ENCODE measurements around the gene LRRC41.
A peak's percentile ranks its signal among the peaks of the same experiment; 100 is the strongest.

DNA sequence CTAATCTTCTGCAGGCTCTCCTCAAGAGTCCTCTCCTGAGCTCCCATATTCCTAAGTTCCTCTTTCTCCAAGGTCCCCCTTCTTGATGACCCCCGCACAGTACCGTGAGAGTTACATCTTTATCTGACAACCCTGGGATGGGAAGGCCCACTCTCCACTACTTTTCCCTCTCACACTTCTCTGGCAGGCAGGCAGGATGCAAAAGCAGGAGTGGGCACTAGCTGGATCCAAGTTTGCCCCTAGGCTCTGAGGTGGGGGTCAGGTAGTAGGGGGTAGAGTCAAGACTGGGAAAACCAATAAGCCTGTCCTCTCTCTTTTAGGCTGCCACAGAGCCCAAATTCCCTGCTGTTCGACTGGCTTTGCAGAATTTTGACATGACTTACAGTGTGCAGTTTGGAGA is 41.1 kb upstream of the LRRC41 start:
- TF ChIP-seq, protein P1, sequence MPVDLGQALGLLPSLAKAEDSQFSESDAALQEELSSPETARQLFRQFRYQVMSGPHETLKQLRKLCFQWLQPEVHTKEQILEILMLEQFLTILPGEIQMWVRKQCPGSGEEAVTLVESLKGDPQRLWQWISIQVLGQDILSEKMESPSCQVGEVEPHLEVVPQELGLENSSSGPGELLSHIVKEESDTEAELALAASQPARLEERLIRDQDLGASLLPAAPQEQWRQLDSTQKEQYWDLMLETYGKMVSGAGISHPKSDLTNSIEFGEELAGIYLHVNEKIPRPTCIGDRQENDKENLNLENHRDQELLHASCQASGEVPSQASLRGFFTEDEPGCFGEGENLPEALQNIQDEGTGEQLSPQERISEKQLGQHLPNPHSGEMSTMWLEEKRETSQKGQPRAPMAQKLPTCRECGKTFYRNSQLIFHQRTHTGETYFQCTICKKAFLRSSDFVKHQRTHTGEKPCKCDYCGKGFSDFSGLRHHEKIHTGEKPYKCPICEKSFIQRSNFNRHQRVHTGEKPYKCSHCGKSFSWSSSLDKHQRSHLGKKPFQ (tag by site-specific recombination; IDR thresholded peaks at IDR 0.05), result no peak
- no peak for TF ChIP-seq ZBTB1 (tag by site-specific recombination; IDR thresholded peaks at IDR 0.05)
- TF ChIP-seq, protein P2, sequence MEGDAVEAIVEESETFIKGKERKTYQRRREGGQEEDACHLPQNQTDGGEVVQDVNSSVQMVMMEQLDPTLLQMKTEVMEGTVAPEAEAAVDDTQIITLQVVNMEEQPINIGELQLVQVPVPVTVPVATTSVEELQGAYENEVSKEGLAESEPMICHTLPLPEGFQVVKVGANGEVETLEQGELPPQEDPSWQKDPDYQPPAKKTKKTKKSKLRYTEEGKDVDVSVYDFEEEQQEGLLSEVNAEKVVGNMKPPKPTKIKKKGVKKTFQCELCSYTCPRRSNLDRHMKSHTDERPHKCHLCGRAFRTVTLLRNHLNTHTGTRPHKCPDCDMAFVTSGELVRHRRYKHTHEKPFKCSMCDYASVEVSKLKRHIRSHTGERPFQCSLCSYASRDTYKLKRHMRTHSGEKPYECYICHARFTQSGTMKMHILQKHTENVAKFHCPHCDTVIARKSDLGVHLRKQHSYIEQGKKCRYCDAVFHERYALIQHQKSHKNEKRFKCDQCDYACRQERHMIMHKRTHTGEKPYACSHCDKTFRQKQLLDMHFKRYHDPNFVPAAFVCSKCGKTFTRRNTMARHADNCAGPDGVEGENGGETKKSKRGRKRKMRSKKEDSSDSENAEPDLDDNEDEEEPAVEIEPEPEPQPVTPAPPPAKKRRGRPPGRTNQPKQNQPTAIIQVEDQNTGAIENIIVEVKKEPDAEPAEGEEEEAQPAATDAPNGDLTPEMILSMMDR (tag by site-specific recombination; IDR thresholded peaks at IDR 0.05), result no peak
- TF ChIP-seq ZNF24 (tag by site-specific recombination; IDR thresholded peaks at IDR 0.05), result no peak
- no peak for TF ChIP-seq ZFP41 (tag by site-specific recombination; IDR thresholded peaks at IDR 0.05; ENCODE audit: borderline replicate concordance)
- TF ChIP-seq, protein P3, sequence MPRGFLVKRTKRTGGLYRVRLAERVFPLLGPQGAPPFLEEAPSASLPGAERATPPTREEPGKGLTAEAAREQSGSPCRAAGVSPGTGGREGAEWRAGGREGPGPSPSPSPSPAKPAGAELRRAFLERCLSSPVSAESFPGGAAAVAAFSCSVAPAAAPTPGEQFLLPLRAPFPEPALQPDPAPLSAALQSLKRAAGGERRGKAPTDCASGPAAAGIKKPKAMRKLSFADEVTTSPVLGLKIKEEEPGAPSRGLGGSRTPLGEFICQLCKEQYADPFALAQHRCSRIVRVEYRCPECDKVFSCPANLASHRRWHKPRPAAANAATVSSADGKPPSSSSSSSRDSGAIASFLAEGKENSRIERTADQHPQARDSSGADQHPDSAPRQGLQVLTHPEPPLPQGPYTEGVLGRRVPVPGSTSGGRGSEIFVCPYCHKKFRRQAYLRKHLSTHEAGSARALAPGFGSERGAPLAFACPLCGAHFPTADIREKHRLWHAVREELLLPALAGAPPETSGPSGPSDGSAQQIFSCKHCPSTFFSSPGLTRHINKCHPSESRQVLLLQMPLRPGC (tag by site-specific recombination; IDR thresholded peaks at IDR 0.05), result no peak
- TF ChIP-seq SCRT2 (tag by site-specific recombination; IDR thresholded peaks at IDR 0.05), result no peak
- no peak for TF ChIP-seq ZNF274 (IDR thresholded peaks at IDR 0.05; ENCODE audit: low read length)
- no peak for TF ChIP-seq ZNF274 (tag by site-specific recombination; IDR thresholded peaks at IDR 0.05; ENCODE audit: borderline replicate concordance)
- TF ChIP-seq PRDM1 (tag by site-specific recombination; IDR thresholded peaks at IDR 0.05), result peak; percentile 16; the same call in 1 of the 2 replicates
- no peak for TF ChIP-seq SP3 (tag by site-specific recombination; IDR thresholded peaks at IDR 0.05)

Data from HEK293 (cell line).